ENCODE data around the gene SDK1. TPM values are rescaled to one million over a fixed set of nuclear protein-coding genes. Genes with fewer than 3 reads are reported as not detected.
A peak's percentile ranks its signal among the peaks of the same experiment; 100 is the strongest.

Gene SDK1
- total and polyA plus RNA-seq, 2 experiments from 2014 or later: 2.1 to 10.0 TPM

- no peak for DNase-seq (ENCODE audit: low spot score)
- Histone ChIP-seq H3K36me3 (ENCODE audit: insufficient read depth) (no peaks in the 10 kb centered on the region), H3K27me3 (ENCODE audit: insufficient read depth) (no peaks in the 10 kb centered on the region), H4K20me1 (replicated peaks; ENCODE audit: insufficient read depth) (no peaks in the 10 kb centered on the region), H3K4me1 (ENCODE audit: insufficient read depth) (peaks cover 45% of the 10 kb centered on the region), H3K4me3 (peak overlapping the region; percentile 31; the same call in 1 of the 2 replicates), H2AFZ (no peak overlapping the region), H3K9me2 (ENCODE audit: insufficient read depth) (no peaks in the 10 kb centered on the region), H3F3A (replicated peaks; ENCODE audit: low read depth) (no peaks in the 10 kb centered on the region), H3K27ac (ENCODE audit: low read depth) (peak overlapping the region; percentile 72), H3K4me2 (peak overlapping the region; percentile 68), H3K79me2 (replicated peaks; ENCODE audit: insufficient read depth) (no peaks in the 10 kb centered on the region)
- Mint-ChIP-seq H3K4me1 (peaks cover 43% of the 10 kb centered on the region), H3K27me3 (ENCODE audit: insufficient read depth, low read depth, poor library complexity) (peaks cover 4% of the 10 kb centered on the region), H3K4me3 (no peak overlapping the region), H3K36me3 (ENCODE audit: low read depth) (no peaks in the 10 kb centered on the region), H3K27ac (peak overlapping the region; percentile 83), H3K9me3 (no peaks in the 10 kb centered on the region; the same call in 2 of the 3 replicates)
- no peak for TF ChIP-seq ZNF114 (CRISPR knock-in tag; IDR thresholded peaks at IDR 0.05)
- no peak for TF ChIP-seq ETS1 (IDR thresholded peaks at IDR 0.05)
- no peak for TF ChIP-seq REST (IDR thresholded peaks at IDR 0.05; ENCODE audit: unreplicated experiment)
- no peak for TF ChIP-seq STAT1 (IDR thresholded peaks at IDR 0.05; ENCODE audit: unreplicated experiment)
- no peak for TF ChIP-seq ZNF331 (CRISPR knock-in tag; IDR thresholded peaks at IDR 0.05; ENCODE audit: low read depth)
- TF ChIP-seq JUNB (IDR thresholded peaks at IDR 0.05; ENCODE audit: unreplicated experiment): no peak
- TF ChIP-seq CTCF (conservative IDR thresholded peaks at IDR 0.05; ENCODE audit: low read depth in 2 of 2): no peak
- TF ChIP-seq EZH2phosphoT487 (IDR thresholded peaks at IDR 0.05; ENCODE audit: unreplicated experiment): no peak
- no peak for TF ChIP-seq POLR2AphosphoS5 (IDR thresholded peaks at IDR 0.05; ENCODE audit: low read depth)
- TF ChIP-seq NANOG (IDR thresholded peaks at IDR 0.05; ENCODE audit: borderline replicate concordance): no peak
- TF ChIP-seq CREB1 (CRISPR knock-in tag; IDR thresholded peaks at IDR 0.05; ENCODE audit: low read depth): no peak
- no peak for TF ChIP-seq ZNF462 (CRISPR knock-in tag; IDR thresholded peaks at IDR 0.05)
- TF ChIP-seq EZH2 (IDR thresholded peaks at IDR 0.05; ENCODE audit: low read depth, unreplicated experiment): no peak
- ATAC-seq: no peak
Observed at GRCh38 chr7:3549601-3550000, 248.5 kb downstream of the SDK1 start.

Data from GM23338 (cell line).